ENCODE measurements around the gene DNAJA4.
A peak's percentile ranks its signal among the peaks of the same experiment; 100 is the strongest.
"Not testable (repeated sequence)": the region's sequence is repeated elsewhere in the genome, so short reads cannot be mapped to it uniquely, and the experiment has no call there.

DNAJA4 gene

DNA sequence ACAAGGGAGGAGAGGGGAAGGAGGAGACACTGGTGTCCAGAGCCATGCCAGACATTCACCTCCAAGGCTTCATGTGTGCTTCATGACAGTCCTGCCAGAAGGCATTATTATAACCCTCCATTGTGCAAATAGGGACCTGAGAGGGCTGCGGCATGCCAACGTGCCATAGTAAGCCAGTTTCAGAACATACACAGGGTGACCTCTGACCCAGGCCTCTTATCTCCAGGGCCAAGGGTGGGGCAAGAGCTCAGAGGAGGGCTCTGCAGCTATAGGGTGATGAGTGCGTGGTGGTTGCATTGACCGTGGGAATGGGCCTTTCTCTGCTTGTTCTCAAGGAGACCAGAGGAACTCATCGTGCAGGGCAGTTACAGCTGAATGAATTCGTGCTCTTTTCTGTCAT, 20.3 kb upstream of the DNAJA4 start:
- DNase-seq (ENCODE audit: low spot score) = no peak

DNA sequence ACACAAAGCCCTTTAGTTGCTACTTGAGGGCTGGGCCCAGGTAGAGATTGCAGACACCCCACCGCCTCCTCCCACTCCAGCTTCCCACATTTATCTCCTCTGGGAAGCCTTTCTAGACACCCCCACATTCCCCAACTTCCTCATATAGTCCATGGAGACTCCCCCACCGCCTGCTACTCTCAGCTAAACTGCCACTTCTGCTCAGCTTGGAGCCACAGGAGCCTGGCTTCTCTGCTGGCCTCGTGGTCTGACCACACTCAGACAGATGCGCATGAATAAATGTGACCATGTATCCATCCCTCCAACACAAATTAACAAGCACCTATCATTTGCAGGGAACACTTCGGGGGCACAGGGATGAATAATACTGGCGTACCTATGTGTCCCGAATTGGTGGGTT, 19.5 kb upstream of the DNAJA4 start:
- no peak for DNase-seq (ENCODE audit: low spot score)

DNA sequence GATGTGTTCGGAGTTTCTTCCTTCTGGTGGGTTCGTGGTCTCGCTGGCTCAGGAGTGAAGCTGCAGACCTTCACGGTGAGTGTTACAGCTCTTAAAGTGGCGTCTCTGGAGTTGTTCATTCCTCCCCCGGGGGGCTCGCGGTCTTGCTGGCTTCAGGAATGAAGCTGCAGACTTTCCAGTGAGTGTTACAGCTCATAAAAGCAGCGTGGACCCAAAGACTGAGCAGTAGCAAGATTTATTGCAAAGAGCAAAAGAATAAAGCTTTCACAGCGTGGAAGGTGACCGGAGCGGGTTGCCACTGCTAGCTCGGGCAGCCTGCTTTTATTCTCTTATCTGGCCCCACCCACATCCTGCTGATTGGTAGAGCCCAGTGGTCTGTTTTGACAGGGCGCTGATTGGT, 19.0 kb upstream of the DNAJA4 start:
- not testable (repeated sequence) for DNase-seq (ENCODE audit: low spot score)

DNA sequence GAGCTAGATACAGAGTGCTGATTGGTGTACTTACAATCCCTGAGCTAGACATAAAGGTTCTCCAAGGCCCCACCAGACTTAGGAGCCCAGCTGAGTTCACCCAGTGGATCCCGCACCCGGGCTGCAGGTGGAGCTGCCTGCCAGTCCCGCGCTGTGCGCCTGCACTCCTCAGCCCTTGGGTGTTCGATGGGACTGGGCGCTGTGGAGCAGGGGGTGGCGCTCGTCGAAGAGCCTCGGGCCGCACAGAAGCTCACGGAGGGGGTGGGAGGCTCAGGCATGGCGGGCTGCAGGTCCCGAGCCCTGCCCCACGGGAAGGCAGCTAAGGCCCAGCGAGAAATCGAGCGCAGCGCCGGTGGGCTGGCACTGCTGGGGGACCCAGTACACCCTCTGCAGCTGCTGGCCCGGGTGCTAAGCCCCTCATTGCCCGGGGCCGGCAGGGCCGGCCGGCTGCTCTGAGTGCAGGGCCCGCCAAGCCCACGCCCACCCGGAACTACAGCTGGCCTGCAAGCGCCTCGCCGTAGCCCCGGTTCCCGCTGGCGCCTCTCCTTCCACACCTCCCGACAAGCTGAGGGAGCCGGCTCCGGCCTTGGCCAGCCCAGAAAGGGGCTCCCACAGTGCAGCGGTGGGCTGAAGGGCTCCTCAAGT, 18.3 kb upstream of the DNAJA4 start:
- DNase-seq (ENCODE audit: low spot score) = not testable (repeated sequence)

DNA sequence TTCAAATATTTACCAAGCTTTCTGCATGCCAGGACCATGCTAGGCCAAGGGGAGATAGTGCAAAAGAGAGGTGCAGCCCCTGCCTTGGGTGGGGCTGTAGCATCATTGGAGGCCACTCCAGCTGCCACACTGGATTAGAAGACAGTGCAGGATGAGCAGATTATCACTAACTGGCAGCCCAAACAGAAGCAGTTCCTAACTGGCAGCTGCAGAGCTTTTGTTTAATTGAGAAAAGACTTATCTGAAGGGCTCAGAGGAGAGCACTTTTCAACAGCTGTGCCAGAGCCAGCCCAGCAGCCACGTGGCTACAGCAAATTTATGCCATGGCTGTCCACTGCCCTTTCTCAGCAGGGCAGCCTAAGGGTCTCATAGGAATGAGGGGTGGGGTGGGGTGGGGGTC, 16.5 kb upstream of the DNAJA4 start:
- no peak for DNase-seq (ENCODE audit: low spot score)

DNA sequence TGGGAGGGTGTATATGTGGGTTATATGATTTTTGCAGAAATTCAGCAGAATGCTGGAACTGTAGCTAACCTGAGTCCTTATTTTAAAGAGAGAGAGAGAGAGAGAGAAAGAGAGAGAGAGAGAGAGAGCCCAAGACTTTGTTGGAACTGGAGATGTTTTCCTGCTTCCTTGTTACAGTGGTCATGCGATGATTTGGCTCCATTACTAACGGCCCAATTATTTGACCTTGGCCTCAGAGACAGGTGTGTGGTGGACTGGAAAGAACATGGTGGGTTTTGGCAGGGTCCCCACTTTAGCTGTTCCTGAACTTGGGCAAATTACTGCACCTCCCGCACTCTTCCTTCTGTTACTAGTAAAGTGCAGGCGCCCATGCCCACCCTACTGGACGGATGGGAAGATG, 15.2 kb upstream of the DNAJA4 start:
- DNase-seq (ENCODE audit: low spot score) = no peak

DNA sequence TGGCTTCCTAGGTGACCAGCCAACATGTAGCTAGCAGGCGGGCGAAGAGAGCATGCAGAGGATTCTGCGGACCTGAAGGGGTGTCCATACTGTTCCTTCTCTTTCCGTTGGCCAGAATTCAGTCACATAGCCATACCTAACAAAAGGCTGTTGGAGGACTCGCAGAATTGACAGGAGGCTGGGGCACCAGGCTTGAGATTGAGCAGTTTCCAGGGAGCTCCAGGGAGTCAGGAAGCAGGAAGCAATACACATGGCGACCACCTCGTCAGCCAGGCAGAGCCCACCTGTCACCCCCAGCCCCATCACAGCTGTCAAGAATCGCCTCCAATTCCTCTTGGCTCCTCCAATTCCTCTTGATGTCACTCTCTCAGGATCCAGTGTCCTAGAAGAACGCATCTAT, 13.2 kb upstream of the DNAJA4 start:
- DNase-seq (ENCODE audit: low spot score) = no peak

DNA sequence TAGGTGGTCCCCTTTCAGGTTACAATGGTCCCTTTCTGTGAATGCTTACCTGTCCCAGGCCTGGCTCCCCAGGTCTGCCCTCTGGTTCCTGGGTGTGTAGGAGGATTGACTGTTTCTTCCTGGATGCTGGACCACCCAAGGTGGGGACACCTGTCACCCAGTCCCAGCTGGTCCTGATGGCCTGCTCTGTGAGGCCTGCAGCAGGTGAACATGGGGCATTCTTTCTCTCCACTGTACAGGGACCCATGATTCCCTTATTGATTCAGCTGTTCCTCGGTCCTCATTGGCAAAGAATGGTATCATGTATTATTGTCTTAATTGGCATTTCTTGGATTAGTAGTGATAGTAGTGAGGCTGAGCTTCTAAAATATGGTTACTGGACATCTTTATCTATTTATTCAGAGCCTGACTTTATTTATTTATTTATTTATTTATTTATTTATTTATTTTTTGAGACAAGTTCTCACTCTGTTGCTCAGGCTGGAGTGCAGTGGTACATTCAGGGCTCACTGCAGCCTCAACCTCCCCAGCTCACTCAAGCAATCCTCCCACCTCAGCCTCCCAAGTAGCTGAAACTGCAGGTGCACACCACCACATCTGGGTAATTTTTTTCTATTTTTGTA, 8.8 kb upstream of the DNAJA4 start:
- no peak for DNase-seq (ENCODE audit: low spot score)

DNA sequence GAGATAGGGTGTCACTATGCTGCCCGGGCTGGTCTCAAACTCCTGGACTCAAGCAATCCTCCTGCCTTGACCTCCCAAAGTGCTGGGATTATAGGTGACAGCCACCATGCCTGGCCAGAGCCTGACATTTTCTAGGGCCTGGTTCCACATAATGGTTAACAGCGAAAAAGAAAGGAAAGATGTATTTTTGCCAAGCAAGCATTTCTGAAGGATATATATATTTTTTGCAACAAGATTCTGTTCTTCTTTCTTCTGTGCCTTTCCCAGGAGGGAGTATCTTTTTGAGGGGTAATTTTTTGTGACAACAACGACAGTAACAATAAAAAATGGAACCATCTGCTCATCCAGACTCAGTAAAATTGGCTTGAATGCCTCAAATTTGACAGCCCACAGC, 8.3 kb upstream of the DNAJA4 start:
- DNase-seq (ENCODE audit: low spot score) = no peak

DNA sequence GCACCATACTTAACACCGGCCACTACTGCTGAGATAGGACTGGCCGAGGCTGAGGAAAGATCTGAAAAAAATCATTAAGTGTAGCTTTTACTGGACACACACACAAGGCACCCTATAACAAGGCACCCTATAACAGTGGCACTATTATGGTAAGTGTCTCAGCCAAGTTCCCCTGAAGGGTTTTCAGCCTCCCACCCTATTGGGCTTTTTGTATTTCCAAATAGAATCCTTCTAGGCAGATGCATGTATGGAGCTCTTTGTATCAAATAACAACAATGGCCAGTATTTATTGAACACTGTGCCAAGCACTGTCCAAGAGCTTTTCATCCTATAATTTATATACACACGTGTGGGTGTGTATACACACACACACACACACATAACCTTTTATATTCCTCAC, 6.7 kb upstream of the DNAJA4 start:
- no peak for DNase-seq (ENCODE audit: low spot score)

DNA sequence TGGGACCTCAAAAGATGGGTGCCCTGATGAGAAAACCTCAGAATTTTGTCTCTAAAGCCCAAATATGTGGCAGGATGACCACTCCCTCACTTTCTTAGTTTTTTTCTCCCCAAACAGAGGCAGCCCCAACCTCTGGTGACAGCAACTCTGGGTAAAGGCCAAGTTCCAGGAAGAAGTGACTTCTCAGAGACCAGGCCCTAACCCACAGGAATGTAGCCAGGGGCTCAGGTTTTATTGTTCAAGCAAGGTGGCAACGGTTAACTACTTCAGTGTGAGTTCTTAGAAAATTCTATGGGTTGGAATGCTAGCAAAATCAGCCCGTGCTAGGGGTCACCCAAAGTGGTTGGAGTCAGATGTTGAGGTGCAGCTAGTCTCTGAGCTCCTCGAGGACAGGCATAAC, 5.1 kb upstream of the DNAJA4 start:
- peak; percentile 22 for DNase-seq (ENCODE audit: low spot score)

DNA sequence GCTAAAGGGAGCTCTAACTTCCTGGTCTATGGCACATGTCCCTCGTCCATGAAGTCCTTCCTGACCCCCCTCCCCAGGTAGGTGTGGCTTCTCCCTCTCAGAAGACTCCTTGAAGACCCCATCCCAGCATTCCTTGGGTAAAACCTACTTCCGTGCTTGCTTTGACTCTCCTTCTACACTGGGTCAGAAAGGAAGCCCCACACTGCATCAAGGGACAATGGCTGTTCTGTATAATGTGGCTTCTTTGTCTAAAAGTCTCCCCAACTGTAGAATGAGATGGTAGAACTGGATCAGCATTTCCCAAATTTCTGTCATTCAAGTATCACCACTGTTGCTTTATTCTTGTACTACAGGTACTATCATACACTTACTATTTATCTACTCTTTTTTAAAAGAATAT, 3.9 kb upstream of the DNAJA4 start:
- no peak for DNase-seq (ENCODE audit: low spot score)

DNA sequence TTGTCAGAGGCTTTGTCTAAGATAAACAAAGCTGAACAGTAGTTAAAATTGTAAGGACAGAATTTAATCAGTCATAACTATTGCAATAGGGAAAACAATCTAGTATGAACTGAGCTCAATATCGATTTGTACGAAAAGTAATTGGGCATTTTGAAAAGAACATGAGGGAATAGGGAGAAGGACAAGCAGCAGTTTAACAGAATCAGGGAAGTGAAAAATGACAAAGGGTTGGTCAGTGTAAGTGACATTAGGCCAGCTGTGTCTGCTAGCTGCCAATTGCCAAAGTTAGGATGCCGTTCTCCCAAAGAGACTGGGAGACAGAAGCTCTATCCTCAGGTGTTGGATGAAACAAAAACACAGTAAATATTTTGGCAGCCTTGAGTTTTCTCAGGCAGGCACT, 3.3 kb upstream of the DNAJA4 start:
- no peak for DNase-seq (ENCODE audit: low spot score)

DNA sequence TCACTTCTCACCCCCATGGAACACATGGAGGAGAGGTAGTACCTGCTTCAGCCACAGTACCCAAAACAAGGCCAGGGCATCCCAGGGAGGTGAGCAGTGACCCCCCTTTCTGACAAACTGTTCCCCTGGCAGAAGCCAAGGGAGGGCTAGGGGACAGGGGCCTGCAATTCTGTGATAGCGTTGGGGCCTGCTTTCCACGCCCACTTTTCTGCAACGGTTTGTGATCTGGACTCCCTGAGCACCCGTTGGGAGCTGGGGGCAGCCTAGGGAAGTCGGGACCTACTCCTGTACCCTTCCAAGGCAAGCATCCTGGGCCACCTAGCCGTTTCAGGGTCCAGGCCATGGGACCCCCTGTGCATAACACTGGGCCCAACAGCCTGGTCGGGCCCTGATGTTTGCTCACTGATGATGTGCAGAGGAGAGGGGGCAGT, 996 bp upstream of the DNAJA4 start:
- no peak for DNase-seq (ENCODE audit: low spot score)

DNA sequence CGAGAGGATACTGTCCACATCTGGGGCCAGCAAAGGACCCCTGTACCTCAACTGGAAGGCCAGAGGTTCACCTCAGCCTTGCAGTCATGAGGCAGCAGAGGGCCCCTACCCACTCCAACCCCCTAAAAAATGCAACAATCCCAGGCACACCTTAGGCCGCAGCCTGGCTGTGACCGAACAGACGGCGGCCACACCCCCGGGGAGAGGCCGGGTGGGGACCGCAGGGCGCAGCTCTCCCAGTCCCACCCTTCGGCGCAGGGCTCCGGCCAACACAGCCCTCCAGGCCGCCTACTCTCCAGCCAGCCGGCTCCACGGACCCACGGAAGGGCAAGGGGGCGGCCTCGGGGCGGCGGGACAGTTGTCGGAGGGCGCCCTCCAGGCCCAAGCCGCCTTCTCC, 457 bp upstream of the DNAJA4 start:
- peak; percentile 39 for DNase-seq (ENCODE audit: low spot score)

DNA sequence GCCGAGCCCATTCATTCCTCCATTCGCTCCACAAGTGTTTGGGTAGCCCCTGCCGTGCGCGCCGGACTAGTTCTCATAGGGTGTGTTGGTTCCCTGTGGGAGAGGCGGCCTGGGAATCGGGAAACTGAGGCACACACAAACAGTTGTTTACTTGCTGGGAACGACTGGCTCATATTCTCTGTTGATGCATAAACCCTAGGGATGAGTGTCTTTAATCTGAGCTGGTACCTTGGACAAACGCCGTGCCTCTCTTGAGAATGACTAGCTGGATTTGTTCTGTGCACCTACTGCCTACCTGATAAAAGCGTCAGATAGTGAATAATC, 737 bp downstream of the DNAJA4 start:
- no peak for DNase-seq (ENCODE audit: low spot score)

DNA sequence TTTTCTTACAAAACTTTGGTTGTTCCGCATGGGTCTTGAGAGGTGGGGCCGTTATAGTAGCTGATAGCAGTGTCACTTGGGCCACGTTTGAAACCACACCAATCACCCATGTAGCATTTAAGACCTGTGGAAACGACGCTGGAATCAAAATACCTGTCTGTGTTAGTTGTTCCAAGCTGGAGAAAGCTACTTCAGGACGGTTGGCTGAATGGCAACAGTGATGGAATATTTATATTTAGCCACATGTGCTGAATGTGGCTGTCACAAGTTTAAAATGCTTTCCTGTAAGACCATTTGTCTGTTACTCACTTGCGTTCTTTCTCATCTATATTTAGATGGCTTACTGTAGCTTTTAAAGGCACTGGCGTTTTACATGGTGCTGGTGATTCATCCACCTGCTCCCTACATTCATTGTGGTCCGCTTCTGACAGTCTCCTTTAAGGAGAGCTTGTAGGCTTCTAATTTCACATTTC, 1.4 kb downstream of the DNAJA4 start:
- peak; percentile 42 for DNase-seq (ENCODE audit: low spot score)

DNA sequence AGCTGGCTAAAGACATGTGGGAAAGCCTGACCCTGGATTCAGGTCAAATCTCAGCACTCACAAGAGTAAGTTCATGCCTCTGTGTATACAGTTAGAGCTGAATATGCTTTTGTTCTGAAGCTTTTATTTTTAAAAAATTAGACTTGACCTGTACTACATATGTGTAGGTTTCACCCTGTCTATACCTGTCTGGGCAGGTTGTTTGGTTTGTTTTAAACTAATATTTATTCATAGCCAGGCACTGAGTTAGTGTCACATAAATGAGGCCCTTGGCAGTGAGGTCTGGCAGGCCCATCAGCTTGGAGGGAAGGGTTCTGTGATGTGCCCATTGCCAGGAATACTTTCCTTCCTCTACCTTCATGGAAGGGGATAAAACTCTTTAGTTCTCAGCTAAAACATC, 1.9 kb downstream of the DNAJA4 start:
- DNase-seq (ENCODE audit: low spot score) = no peak

DNA sequence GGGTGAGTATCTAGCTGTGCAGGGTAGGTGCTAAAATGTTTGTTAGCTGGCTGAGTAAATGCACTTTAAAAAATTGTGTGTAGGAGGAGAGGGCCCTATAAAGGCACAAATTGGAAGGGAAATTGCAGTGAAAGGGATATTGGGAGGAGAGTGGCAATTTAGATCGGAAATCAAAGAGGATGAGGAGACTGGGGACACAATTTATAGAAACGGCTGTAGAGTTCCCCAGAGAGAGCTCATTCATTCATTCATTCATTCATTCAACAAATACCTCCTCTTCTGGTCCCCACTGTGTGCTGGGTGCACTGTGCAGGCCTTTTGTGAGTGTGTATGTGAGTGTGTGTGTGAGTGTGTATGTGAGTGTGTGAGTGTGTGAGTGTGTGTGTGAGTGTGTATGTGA, 2.4 kb downstream of the DNAJA4 start:
- no peak for DNase-seq (ENCODE audit: low spot score)

DNA sequence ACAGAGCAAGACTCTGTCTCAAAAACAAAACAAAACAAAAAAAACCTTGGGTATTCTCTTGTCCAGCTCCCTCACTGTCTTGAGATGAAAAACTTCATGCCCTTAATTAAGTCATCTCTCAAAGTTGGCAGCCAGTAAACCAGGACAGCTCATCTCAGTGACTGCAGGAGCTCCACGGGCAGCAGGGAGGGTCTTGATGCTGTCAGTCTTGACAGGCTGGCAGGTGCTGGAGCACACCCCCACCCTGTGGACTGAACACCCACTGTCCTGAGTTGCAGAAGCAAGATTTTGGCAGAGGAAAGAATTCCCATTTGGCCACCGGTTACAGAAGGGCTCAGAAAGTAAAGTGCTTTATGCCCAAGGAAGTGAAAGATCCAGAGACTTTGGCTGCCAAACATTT, 8.0 kb downstream of the DNAJA4 start:
- no peak for DNase-seq (ENCODE audit: low spot score)

DNA sequence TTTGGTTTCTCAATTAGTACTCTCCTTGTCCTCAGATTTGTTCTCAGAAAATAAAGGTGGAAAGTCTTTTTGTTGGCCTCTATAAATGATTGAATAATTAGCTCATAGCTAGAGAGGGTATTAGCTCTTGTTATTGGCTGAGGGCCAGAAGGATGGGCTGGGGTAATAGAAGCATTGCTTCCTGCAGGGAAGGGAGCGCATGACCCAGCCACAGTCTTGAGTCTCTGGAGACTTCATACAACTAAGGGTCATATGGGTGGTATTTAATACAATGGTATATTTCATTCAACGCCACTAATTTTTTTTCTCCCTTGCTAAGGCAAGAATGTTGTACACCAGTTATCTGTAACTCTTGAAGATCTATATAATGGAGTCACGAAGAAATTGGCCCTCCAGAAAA, 8.4 kb downstream of the DNAJA4 start:
- DNase-seq (ENCODE audit: low spot score) = no peak

DNA sequence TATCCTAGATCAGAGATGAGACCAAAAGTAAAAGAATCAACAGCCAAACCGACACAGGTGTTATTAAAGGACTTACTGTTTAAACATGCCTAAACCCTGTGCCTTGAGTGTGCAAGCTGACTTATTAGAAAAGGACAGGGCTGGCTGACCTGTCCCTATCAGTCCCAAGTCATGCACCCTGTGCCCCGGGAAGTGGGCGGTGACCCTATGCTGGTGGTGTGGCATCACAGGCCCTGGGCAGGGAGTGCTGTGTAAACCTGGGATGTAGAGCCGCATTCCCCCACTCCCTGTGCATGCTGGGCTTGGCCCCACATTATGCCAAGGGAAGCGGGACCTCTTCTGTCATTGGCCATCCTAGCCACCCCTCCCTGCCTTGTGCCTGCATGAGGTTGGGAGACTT, 10.6 kb downstream of the DNAJA4 start:
- no peak for DNase-seq (ENCODE audit: low spot score)

DNA sequence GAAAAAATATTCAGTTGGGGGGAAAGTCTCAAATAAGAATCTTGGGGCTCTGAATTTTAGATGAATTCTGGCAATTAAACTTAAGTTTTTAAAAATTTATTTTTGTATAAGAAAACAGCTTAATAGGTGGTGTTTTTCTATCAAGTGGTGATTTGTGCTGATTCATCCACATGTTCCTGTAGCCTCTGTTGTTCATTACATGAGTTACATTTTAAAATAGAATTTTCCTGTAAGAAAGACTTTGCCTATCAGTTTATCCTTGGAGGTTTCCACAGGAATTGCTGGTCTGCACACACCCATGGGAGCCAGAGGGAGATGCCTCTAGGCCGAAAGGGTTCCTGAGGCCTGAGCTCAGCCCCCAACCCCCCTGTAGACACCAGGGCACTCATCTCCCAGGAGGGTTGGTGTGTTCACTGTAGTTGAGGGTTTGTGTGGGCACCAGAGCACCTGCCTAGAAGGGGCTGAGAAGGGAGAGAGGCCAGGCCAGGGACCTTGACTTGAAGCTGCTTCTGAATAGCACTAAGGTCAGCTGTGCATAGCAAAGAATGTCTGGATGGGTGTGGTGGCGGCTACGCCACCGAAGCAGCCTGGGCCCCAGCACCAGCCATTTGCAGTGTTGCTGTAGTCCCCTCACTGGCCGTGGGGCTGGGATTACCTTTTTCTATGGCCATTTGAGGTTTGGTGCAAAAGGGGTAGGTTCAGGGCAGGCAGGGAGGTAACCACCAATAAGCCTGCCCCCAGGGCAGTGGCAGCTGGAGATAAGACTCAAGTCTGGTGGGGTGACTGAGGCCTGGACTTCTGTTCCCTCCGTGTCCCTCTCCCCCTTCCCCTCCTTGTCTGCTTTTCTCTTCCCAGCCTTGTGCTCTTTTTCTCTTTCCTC, 11.9 kb downstream of the DNAJA4 start:
- no peak for DNase-seq (ENCODE audit: low spot score)

All from SW480 (cell line).